GM12878 (cell line): ENCODE results near the gene KLKB1. TPM values are rescaled to one million over a fixed set of nuclear protein-coding genes. Genes with fewer than 3 reads are reported as not detected.

ENCODE experiments used
- ATAC-seq: fragments of 200-7000 bp; cut with Tn5 transposase; 3 replicates; pipeline ENCODE4 v1.9.1; 2020; ENCODE audit warnings: mild to moderate bottlenecking, moderate library complexity
- BruUV-seq: library from RNA; stranded (reverse); fragments of 400-500 nt; replicated peaks from 2 replicates; lab custom pipeline; 2021; lab: Mats Ljungman, UMichigan
- CTCF ChIA-PET: fragments of 300-600 bp; sonication (Branson Sonifier 250); formaldehyde crosslinking; extraction: SDS; loops from one replicate; lab custom pipeline; 2021; ENCODE audit warnings: inconsistent platforms; lab: Yijun Ruan, JAX
- POLR2A ChIA-PET: fragments of 350-600 bp; formaldehyde crosslinking; extraction: SDS; loops from one replicate; lab custom pipeline; 2021; ENCODE audit warnings: inconsistent platforms; lab: Charles Lee
- RAD21 ChIA-PET: fragments of 300-600 bp; sonication (Branson Sonifier 250); formaldehyde crosslinking; loops from one replicate; lab custom pipeline; 2023; ENCODE audit warnings: antibody characterized with exemption; ENCODE audit not compliant: unreplicated experiment; lab: Charles Lee
- SMC1A ChIA-PET: fragments of 300-600 bp; sonication (Branson Sonifier 250); formaldehyde crosslinking; loops from one replicate; lab custom pipeline; 2023; ENCODE audit not compliant: unreplicated experiment, uncharacterized antibody; lab: Charles Lee
- DNase-seq: peaks from one replicate; pipeline ENCODE4 v3.0.0-alpha.2; 2011; ENCODE audit warnings: low read depth, low spot score
- FAIRE-seq: peaks from 3 replicates; lab custom pipeline; 2011; peaks lifted over from hg19 to GRCh38; lab: Jason Lieb, UNC
- H2AFZ ChIP-seq: 2 replicates; pipeline ENCODE4 v1.6.0; 2011; ENCODE audit warnings: low read depth, low read length, control low read depth; ENCODE audit not compliant: control insufficient read depth
- H3K27ac ChIP-seq: 2 replicates; pipeline ENCODE4 v1.5.1; 2011; ENCODE audit warnings: control low read depth; ENCODE audit not compliant: control insufficient read depth, insufficient read depth
- H3K27me3 ChIP-seq, 2 experiments: replicated peaks in 1 of 2; 2 replicates each; pipeline versions ENCODE4 v1.6.0 to v1.6.1; 2011; ENCODE audit warnings: low read length in 1 of 2; ENCODE audit not compliant: control insufficient read depth in 2 of 2, insufficient read depth in 2 of 2
- H3K36me3 ChIP-seq, 2 experiments: 2 replicates each; pipeline ENCODE4 v1.5.1; 2011; ENCODE audit warnings: low read length in 1 of 2; ENCODE audit not compliant: control insufficient read depth in 2 of 2, insufficient read depth in 2 of 2
- H3K4me1 ChIP-seq: 2 replicates; pipeline ENCODE4 v1.6.1; 2011; ENCODE audit warnings: mild to moderate bottlenecking, low read length, moderate library complexity, mixed read lengths; ENCODE audit not compliant: control insufficient read depth, insufficient read depth
- H3K4me2 ChIP-seq: 2 replicates; pipeline ENCODE4 v1.6.0; 2011; ENCODE audit warnings: control low read depth; ENCODE audit not compliant: control insufficient read depth, insufficient read depth
- H3K4me3 ChIP-seq: fragments of 200-600 bp; sonication (generic); 2 replicates; pipeline ENCODE4 v1.5.1; 2016
- H3K79me2 ChIP-seq: 2 replicates; pipeline ENCODE4 v1.6.0; 2011; ENCODE audit warnings: low read length; ENCODE audit not compliant: control insufficient read depth, insufficient read depth
- H3K9ac ChIP-seq: 2 replicates; pipeline ENCODE4 v1.8.0; 2011; ENCODE audit warnings: low read length, control low read depth, mixed read lengths; ENCODE audit not compliant: control insufficient read depth, insufficient read depth
- H3K9me3 ChIP-seq: replicated peaks from 3 replicates; pipeline ENCODE4 v1.5.1; 2011; ENCODE audit warnings: mild to moderate bottlenecking, low read length; ENCODE audit not compliant: control insufficient read depth, insufficient read depth
- H4K20me1 ChIP-seq: 2 replicates; pipeline ENCODE4 v1.6.0; 2011; ENCODE audit not compliant: control insufficient read depth, insufficient read depth
- ATF2 ChIP-seq: IDR thresholded peaks from 2 replicates; pipeline ENCODE4 v1.6.1; 2012; ENCODE audit warnings: low read length, inconsistent platforms
- ATF7 ChIP-seq: fragments of 450-650 bp; IDR thresholded peaks from 2 replicates; pipeline ENCODE4 v1.6.1; 2016; ENCODE audit warnings: low read depth, mild to moderate bottlenecking
- CBX3 ChIP-seq: fragments of 200-600 bp; sonication (generic); IDR thresholded peaks from 2 replicates; pipeline ENCODE4 v1.6.1; 2016; ENCODE audit warnings: low read depth, borderline replicate concordance
- HCFC1 ChIP-seq: fragments of 150-350 bp; IDR thresholded peaks from 2 replicates; pipeline ENCODE4 v1.6.1; 2014; ENCODE audit warnings: low read length
- IKZF2 ChIP-seq, 2 experiments: fragments of 450-650 bp; IDR thresholded peaks; 2 replicates each; pipeline ENCODE4 v1.6.1; 2017; ENCODE audit warnings: mild to moderate bottlenecking in 2 of 2, moderate library complexity in 2 of 2
- IRF5 ChIP-seq: fragments of 450-650 bp; IDR thresholded peaks from 2 replicates; pipeline ENCODE4 v1.6.1; 2017; ENCODE audit warnings: borderline replicate concordance
- MEF2A ChIP-seq: IDR thresholded peaks from 2 replicates; pipeline ENCODE4 v1.6.1; 2011; ENCODE audit warnings: low read depth, mild to moderate bottlenecking, low read length, moderate library complexity; ENCODE audit not compliant: insufficient read depth
- MEF2B ChIP-seq: fragments of 450-650 bp; IDR thresholded peaks from 2 replicates; pipeline ENCODE4 v1.6.1; 2018; ENCODE audit warnings: mild to moderate bottlenecking, moderate library complexity; ENCODE audit not compliant: partially characterized antibody, poor library complexity, severe bottlenecking
- MXI1 ChIP-seq: fragments of 150-350 bp; IDR thresholded peaks from 2 replicates; pipeline ENCODE4 v1.6.1; 2011; ENCODE audit warnings: low read depth, mild to moderate bottlenecking, inconsistent platforms, low read length, improper control_type of control experiment
- NR2C1 ChIP-seq: fragments of 450-650 bp; IDR thresholded peaks from 2 replicates; pipeline ENCODE4 v1.6.1; 2017; ENCODE audit warnings: antibody characterized with exemption, mild to moderate bottlenecking, moderate library complexity
- NR2C2 ChIP-seq: IDR thresholded peaks from 2 replicates; pipeline ENCODE4 v1.6.1; 2011; ENCODE audit warnings: borderline replicate concordance, low read depth; ENCODE audit not compliant: control insufficient read depth, insufficient read length
- RCOR1 ChIP-seq: conservative IDR thresholded peaks from 2 replicates; pipeline ENCODE4 v1.6.1; 2012; ENCODE audit warnings: low read depth, low read length, improper control_type of control experiment
- REST ChIP-seq: IDR thresholded peaks from 2 replicates; pipeline ENCODE4 v1.6.1; 2012; ENCODE audit warnings: mild to moderate bottlenecking, low read depth, low read length
- SIX5 ChIP-seq: IDR thresholded peaks from 2 replicates; pipeline ENCODE4 v1.6.1; 2011; ENCODE audit warnings: mild to moderate bottlenecking, low read depth, low read length, moderate library complexity; ENCODE audit not compliant: severe bottlenecking
- SKIL ChIP-seq: fragments of 450-650 bp; IDR thresholded peaks from 2 replicates; pipeline ENCODE4 v1.6.1; 2017; ENCODE audit warnings: mild to moderate bottlenecking, low read depth, inconsistent platforms; ENCODE audit not compliant: poor library complexity, severe bottlenecking
- SUPT20H ChIP-seq: IDR thresholded peaks from 2 replicates; pipeline ENCODE4 v1.6.1; 2011; ENCODE audit warnings: low read depth, mild to moderate bottlenecking, low read length, moderate library complexity, borderline replicate concordance; ENCODE audit not compliant: control insufficient read depth
- YBX1 ChIP-seq: fragments of 450-650 bp; IDR thresholded peaks from 2 replicates; pipeline ENCODE4 v1.6.1; 2016; ENCODE audit warnings: antibody characterized with exemption
- ZNF622 ChIP-seq: fragments of 450-650 bp; IDR thresholded peaks from 2 replicates; pipeline ENCODE4 v1.6.1; 2017; ENCODE audit warnings: mild to moderate bottlenecking, inconsistent platforms
- WGBS: methylation state at CpG from one replicate; pipeline ENCODE4 v1.1.6; 2016; ENCODE audit warnings: low lambda C conversion rate; ENCODE audit not compliant: insufficient replicate concordance, insufficient coverage; ENCODE audit errors: missing lambda C conversion rate; 5-methylcytosine and 5-hydroxymethylcytosine counted together
- in situ Hi-C: fragments of 300-500 bp; cut with MboI; formaldehyde crosslinking; loops from 9 replicates; pipeline ENCODE4 v1.14.3; 2018; ENCODE audit warnings: mixed read lengths
- intact Hi-C: fragments of 100-400 bp; cut with micrococcal nuclease; formaldehyde crosslinking; loops from one replicate; pipeline ENCODE4 v1.14.2; 2022; ENCODE audit not compliant: unreplicated experiment
- polyA plus RNA-seq, 11 experiments: library from polyadenylated mRNA; depleted of rRNA in 4 of 11; unstranded in 6 of 11; stranded (reverse) in 5 of 11; fragments of >200 nt; fragmentation: Nextera tagmentation in 4 of 11; fragmentation: Illumina TruSeq in 1 of 11; extraction: Ambion mirVana in 4 of 11; extraction: Trizol in 1 of 11; gene quantifications; 1 replicate in 1 of 11; 2 replicates in 10 of 11; pipeline versions ENCODE4 v1.2.1 to v1.2.3, GENCODE V29; 2011 to 2016; ENCODE audit warnings: inconsistent platforms in 2 of 11, missing spikeins in 2 of 11, low read depth in 1 of 11
- total RNA-seq, 4 experiments: library from RNA; depleted of rRNA in 3 of 4; stranded (reverse); fragments of >200 nt in 3 of 4; fragmentation: Illumina TruSeq in 1 of 4; extraction: Trizol in 1 of 4; gene quantifications; 2 replicates each; pipeline versions ENCODE4 v1.2.1 to v1.2.3, GENCODE V29; 2013 to 2021

KLKB1 gene
- total and polyA plus RNA-seq, 10 of the 15 experiments (the other 5 are each of a cell fraction or from before 2014, with no cell fraction given): 0.04 TPM; not detected in 9

GRCh38 chr4:186205156-186205555, 22.2 kb upstream of the KLKB1 start:
- ChIA-PET POLR2A (no interaction called here), SMC1A (no interaction called here), RAD21 (no interaction called here), CTCF (no interaction called here)
- H4K20me1 ChIP-seq: no peaks in the 10 kb centered on the region
- no peaks in the 10 kb centered on the region for H3K36me3 ChIP-seq
- in situ Hi-C loops (no loop called here), intact Hi-C loops (no loop called here)
- BruUV-seq: no TSS peak
- H3K9ac ChIP-seq: no peak overlapping the region
- H3K4me3 ChIP-seq: no peak overlapping the region
- H3K27me3 ChIP-seq: no peaks in the 10 kb centered on the region
- FAIRE-seq (no peak), ATAC-seq (no peak), DNase-seq (no peak)
- H3K27ac ChIP-seq: no peak overlapping the region
- no peaks in the 10 kb centered on the region for H3K9me3 ChIP-seq
- no peak overlapping the region for H2AFZ ChIP-seq
- H3K4me2 ChIP-seq: no peak overlapping the region
- no peaks in the 10 kb centered on the region for H3K4me1 ChIP-seq
- TF ChIP-seq REST: no peak
- no peak for TF ChIP-seq IRF5
- no peak for TF ChIP-seq YBX1
- TF ChIP-seq SKIL: no peak
- TF ChIP-seq MEF2B: no peak
- no peak for TF ChIP-seq ZNF622
- no peak for TF ChIP-seq NR2C2
- TF ChIP-seq MEF2A: no peak
- TF ChIP-seq ATF7: no peak
- no peak for TF ChIP-seq SUPT20H
- no peak for TF ChIP-seq RCOR1
- TF ChIP-seq NR2C1: no peak
- TF ChIP-seq CBX3: no peak
- no peak for TF ChIP-seq HCFC1
- TF ChIP-seq SIX5: no peak
- TF ChIP-seq ATF2: no peak
- no peak for TF ChIP-seq MXI1
- no peak for TF ChIP-seq IKZF2 (IDR thresholded peaks at IDR 0.05)
- 37% methylated on average over 8 of the region's 8 CpGs for WGBS
- no peaks in the 10 kb centered on the region for H3K79me2 ChIP-seq
